Measurements from ENCODE around the gene TNNT3. TPM values are rescaled to one million over a fixed set of nuclear protein-coding genes. Genes with fewer than 3 reads are reported as not detected.
"Not testable (repeated sequence)": the region's sequence is repeated elsewhere in the genome, so short reads cannot be mapped to it uniquely, and the experiment has no call there.

The TNNT3 gene
- polyA plus RNA-seq, 1 donor: 9,432 TPM

GRCh38 chr11:1881442-1882264, 37.9 kb upstream of the TNNT3 start:
- DNase-seq (ENCODE audit: low read depth): no peak

GRCh38 chr11:1882265-1883238, 37.0 kb upstream of the TNNT3 start:
- DNase-seq (ENCODE audit: low read depth): no peak

- DNase-seq (ENCODE audit: low read depth): no peak
These were observed 35.9 kb upstream of the TNNT3 start for GRCh38 chr11:1883346-1884302.

GRCh38 chr11:1884303-1884700, 35.2 kb upstream of the TNNT3 start:
- DNase-seq (ENCODE audit: low read depth): no peak

- DNase-seq (ENCODE audit: low read depth): not testable (repeated sequence)
These were observed 33.0 kb upstream of the TNNT3 start for GRCh38 chr11:1886551-1886950.

GRCh38 chr11:1887451-1888346, 31.8 kb upstream of the TNNT3 start:
- DNase-seq (ENCODE audit: low read depth): no peak

- no peak for DNase-seq (ENCODE audit: low read depth)
These were observed 31.2 kb upstream of the TNNT3 start for GRCh38 chr11:1888347-1888753.

GRCh38 chr11:1888811-1889210, 30.7 kb upstream of the TNNT3 start:
- no peak for DNase-seq (ENCODE audit: low read depth)

- no peak for DNase-seq (ENCODE audit: low read depth)
These were observed 30.1 kb upstream of the TNNT3 start for GRCh38 chr11:1889224-1889930.

- DNase-seq (ENCODE audit: low read depth): no peak
These were observed 29.3 kb upstream of the TNNT3 start for GRCh38 chr11:1889941-1890855.

GRCh38 chr11:1890856-1891830, 28.4 kb upstream of the TNNT3 start:
- no peak for DNase-seq (ENCODE audit: low read depth)

GRCh38 chr11:1891831-1892115, 27.7 kb upstream of the TNNT3 start, which contains the start of gene PRR33:
Gene PRR33, minus strand, starts transcription at chr11:1891895. Its CDS starts 1,311 bp downstream, at chr11:1890584.
- DNase-seq (ENCODE audit: low read depth): no peak

GRCh38 chr11:1892116-1892515, 27.4 kb upstream of the TNNT3 start:
- no peak for DNase-seq (ENCODE audit: low read depth)

GRCh38 chr11:1892558-1892957, 26.9 kb upstream of the TNNT3 start:
- no peak for DNase-seq (ENCODE audit: low read depth)

- DNase-seq (ENCODE audit: low read depth): no peak
These were observed 25.7 kb upstream of the TNNT3 start for GRCh38 chr11:1893581-1894359.

- no peak for DNase-seq (ENCODE audit: low read depth)
These were observed 24.7 kb upstream of the TNNT3 start for GRCh38 chr11:1894759-1895158.

GRCh38 chr11:1896468-1896867, 23.0 kb upstream of the TNNT3 start:
- DNase-seq (ENCODE audit: low read depth): no peak

All from forelimb muscle (tissue), 1 donor.